ENCODE data around the gene SLIRP. TPM values are rescaled to one million over a fixed set of nuclear protein-coding genes. Genes with fewer than 3 reads are reported as not detected.
"Not testable (repeated sequence)": the region's sequence is repeated elsewhere in the genome, so short reads cannot be mapped to it uniquely, and the experiment has no call there.

SLIRP gene
- 100 to 1,000 TPM; 310 to 442 TPM for polyA plus RNA-seq

DNA sequence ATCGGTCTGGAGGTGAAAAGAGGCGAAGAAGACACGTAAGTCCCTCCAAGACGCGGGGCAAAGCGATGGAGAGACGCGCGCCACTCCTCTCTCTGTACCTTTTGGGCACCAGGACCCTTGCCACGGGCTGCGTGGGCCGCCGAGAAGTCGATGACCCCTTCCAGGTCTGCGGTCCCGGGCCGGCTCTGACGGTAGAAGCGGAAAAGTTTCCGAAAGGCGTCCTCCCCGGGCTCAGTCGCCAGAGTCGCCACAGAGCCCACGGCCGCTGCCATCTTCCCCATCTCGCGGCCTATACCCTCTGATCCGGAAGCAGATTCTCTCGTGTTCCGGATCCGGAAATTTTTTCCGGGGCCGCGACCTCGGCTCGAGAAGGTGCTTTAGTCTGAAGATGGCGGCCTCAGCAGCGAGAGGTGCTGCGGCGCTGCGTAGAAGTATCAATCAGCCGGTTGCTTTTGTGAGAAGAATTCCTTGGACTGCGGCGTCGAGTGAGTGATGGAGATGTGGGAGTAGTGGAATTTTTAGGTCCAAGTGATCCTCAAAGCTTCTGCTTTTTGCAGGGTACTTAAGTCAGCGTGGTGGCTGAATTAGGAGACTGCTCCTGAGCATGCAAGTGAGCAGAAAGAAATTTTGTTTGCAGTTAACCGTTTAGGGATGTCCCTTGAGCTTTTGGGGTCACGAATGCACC, at the start of gene SLIRP, which contains the start of gene ALKBH1:
SLIRP (plus strand) TSS at position 380 of the 685 bp plus-strand sequence; CDS start at position 389, 9 bp downstream.
ALKBH1 (minus strand) TSS at position 300 of the 685 bp plus-strand sequence; CDS start at position 281, 19 bp downstream.
- 0% methylated on average over 49 of the region's 49 CpGs for WGBS, 2 donors
- Histone ChIP-seq H3K4me3 (ENCODE audit: low read depth in 1 of 2, low read length in 2 of 2) (peak within 1 kb of the TSS; percentile 93 to 98), H3K27me3 (ENCODE audit: control insufficient read depth in 1 of 2, insufficient read depth in 2 of 2, low read length in 2 of 2) (no peaks in the 10 kb centered on the region), H3K36me3 (ENCODE audit: control insufficient read depth in 2 of 2, insufficient read depth in 2 of 2, low read length in 1 of 2) (peaks cover 0 to 9% of the 10 kb centered on the region in 2 donors), H3K27ac (ENCODE audit: low read depth in 2 of 2, low read length in 1 of 2) (peak within 1 kb of the TSS; percentile 40 to 75), H3K4me1 (ENCODE audit: control insufficient read depth in 2 of 2, insufficient read depth in 2 of 2, low read length in 1 of 2) (no peaks in the 10 kb centered on the region), H3K9me3 (ENCODE audit: control insufficient read depth in 2 of 2, insufficient read depth in 1 of 2, low read depth in 1 of 2, low read length in 1 of 2) (no peaks in the 10 kb centered on the region)

DNA sequence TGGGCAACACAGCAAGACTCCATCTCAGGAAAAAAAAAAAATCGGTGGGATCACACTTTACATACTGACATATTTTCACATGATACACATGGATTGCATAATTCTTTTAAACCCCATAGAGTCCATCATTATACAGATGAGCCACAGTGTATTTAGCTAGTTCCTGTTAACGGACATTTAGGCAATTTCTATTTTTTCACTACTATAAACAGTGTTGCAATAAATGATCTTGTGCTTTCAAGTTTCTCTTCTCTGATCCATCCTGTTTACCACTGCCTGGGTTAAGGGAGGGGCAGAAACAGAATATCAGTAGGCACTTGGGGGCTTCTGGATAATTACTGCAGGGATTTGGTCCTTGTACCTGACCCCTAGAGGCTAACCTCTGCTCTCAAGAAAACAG, 48.1 kb upstream of the SLIRP start:
- H3K27ac ChIP-seq (ENCODE audit: low read depth in 2 of 2, low read length in 1 of 2), result no peak overlapping the region
- no peaks in the 10 kb centered on the region for H3K9me3 ChIP-seq (ENCODE audit: control insufficient read depth in 2 of 2, insufficient read depth in 1 of 2, low read depth in 1 of 2, low read length in 1 of 2)
- no peaks in the 10 kb centered on the region for H3K27me3 ChIP-seq (ENCODE audit: control insufficient read depth in 1 of 2, insufficient read depth in 2 of 2, low read length in 2 of 2)
- no peaks in the 10 kb centered on the region for H3K36me3 ChIP-seq (ENCODE audit: control insufficient read depth in 2 of 2, insufficient read depth in 2 of 2, low read length in 1 of 2)
- no peak overlapping the region for H3K4me3 ChIP-seq (ENCODE audit: low read depth in 1 of 2, low read length in 2 of 2)
- WGBS, 2 donors, result 59 to 84% methylated on average over 2 of the region's 2 CpGs
- H3K4me1 ChIP-seq (ENCODE audit: control insufficient read depth in 2 of 2, insufficient read depth in 2 of 2, low read length in 1 of 2), result peaks cover 0 to 2% of the 10 kb centered on the region in 2 donors

DNA sequence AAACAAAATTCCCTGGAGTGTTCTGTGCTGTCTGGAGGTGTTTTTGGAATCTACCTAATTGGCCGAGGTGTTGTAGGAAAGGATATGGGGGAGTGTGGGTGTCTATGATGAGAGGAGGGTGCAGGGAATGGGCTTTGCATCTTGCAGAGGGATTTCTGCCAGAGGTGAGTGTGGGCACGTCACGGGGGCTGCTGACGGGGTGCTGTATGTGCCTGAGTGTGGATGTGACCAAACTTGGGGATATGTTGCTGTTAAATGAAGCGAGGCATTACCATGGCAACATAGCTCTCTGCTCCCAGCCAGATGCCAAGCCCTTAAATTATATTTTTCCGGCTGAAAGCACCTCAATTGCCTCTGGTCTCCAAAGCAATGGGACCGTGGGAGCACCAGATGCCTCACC, 47.1 kb upstream of the SLIRP start:
- Histone ChIP-seq H3K9me3 (ENCODE audit: control insufficient read depth in 2 of 2, insufficient read depth in 1 of 2, low read depth in 1 of 2, low read length in 1 of 2) (no peaks in the 10 kb centered on the region), H3K36me3 (ENCODE audit: control insufficient read depth in 2 of 2, insufficient read depth in 2 of 2, low read length in 1 of 2) (no peaks in the 10 kb centered on the region), H3K4me3 (ENCODE audit: low read depth in 1 of 2, low read length in 2 of 2) (no peak overlapping the region), H3K4me1 (ENCODE audit: control insufficient read depth in 2 of 2, insufficient read depth in 2 of 2, low read length in 1 of 2) (peaks cover 0 to 2% of the 10 kb centered on the region in 2 donors), H3K27ac (ENCODE audit: low read depth in 2 of 2, low read length in 1 of 2) (no peak overlapping the region), H3K27me3 (ENCODE audit: control insufficient read depth in 1 of 2, insufficient read depth in 2 of 2, low read length in 2 of 2) (no peaks in the 10 kb centered on the region)
- WGBS, 2 donors, result 55 to 71% methylated on average over 7 of the region's 7 CpGs

DNA sequence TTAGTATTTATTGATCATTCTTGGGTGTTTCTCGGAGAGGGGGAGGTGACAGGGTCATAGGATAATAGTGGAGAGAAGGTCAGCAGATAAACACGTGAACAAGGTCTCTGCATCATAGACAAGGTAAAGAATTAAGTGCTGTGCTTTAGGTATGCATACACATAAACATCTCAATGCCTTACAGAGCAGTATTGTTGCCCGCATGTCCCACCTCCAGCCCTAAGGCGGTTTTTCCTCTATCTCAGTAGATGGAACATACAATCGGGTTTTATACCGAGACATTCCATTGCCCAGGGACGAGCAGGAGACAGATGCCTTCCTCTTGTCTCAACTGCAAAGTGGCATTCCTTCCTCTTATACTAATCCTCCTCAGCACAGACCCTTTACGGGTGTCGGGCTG, 46.3 kb upstream of the SLIRP start:
- not testable (repeated sequence) for H3K27me3 ChIP-seq (ENCODE audit: control insufficient read depth in 1 of 2, insufficient read depth in 2 of 2, low read length in 2 of 2); H3K27ac ChIP-seq (ENCODE audit: low read depth in 2 of 2, low read length in 1 of 2); H3K4me1 ChIP-seq (ENCODE audit: control insufficient read depth in 2 of 2, insufficient read depth in 2 of 2, low read length in 1 of 2); H3K9me3 ChIP-seq (ENCODE audit: control insufficient read depth in 2 of 2, insufficient read depth in 1 of 2, low read depth in 1 of 2, low read length in 1 of 2); H3K4me3 ChIP-seq (ENCODE audit: low read depth in 1 of 2, low read length in 2 of 2); H3K36me3 ChIP-seq (ENCODE audit: control insufficient read depth in 2 of 2, insufficient read depth in 2 of 2, low read length in 1 of 2)
- WGBS, 2 donors, result 52 to 73% methylated on average over 3 to 9 of the region's 9 CpGs

DNA sequence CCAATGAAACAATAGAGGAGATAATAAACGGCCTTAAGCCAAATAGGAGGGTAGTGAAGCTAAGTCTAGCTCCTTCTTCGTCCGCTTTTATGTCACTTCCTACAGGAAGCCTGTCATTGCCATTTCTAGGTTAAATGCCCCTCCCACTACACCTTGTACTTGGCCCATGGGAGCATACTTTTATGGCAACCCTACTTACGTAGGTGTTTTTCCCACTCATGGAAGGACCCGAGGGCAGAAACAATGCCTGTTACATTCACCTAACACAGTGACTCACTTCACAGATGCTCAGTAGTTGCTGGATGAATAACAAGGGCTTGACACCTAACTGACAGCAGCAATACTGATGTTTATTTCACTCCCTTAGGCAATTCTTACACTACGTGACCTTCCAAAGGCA, 44.6 kb upstream of the SLIRP start:
- Histone ChIP-seq H3K27me3 (ENCODE audit: control insufficient read depth in 1 of 2, insufficient read depth in 2 of 2, low read length in 2 of 2) (no peaks in the 10 kb centered on the region), H3K4me1 (ENCODE audit: control insufficient read depth in 2 of 2, insufficient read depth in 2 of 2, low read length in 1 of 2) (peaks cover 0 to 2% of the 10 kb centered on the region in 2 donors), H3K4me3 (ENCODE audit: low read depth in 1 of 2, low read length in 2 of 2) (no peak overlapping the region), H3K27ac (ENCODE audit: low read depth in 2 of 2, low read length in 1 of 2) (no peak overlapping the region), H3K36me3 (ENCODE audit: control insufficient read depth in 2 of 2, insufficient read depth in 2 of 2, low read length in 1 of 2) (no peaks in the 10 kb centered on the region), H3K9me3 (ENCODE audit: control insufficient read depth in 2 of 2, insufficient read depth in 1 of 2, low read depth in 1 of 2, low read length in 1 of 2) (no peaks in the 10 kb centered on the region)
- WGBS, 2 donors, result 40 to 47% methylated on average over 6 of the region's 6 CpGs

DNA sequence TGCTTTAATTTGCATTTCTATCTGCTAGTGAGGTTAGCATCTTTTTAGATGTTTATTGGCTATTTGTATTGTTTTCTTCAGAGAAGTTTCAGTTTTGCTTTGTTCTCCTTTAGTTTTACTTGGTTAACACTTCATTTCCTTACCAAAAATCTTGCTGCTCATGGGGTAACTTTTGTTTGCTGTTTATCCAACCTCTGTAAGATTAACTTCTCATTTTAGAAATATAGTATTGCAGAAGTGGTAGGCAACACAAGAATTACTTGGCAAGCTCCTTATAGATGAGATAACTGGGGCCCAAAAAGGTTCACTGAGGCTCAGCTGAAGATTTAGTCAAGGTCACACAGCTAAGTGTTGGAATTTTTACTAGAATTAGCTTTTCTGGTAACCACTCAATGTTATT, 40.6 kb upstream of the SLIRP start:
- Histone ChIP-seq H3K4me3 (ENCODE audit: low read depth in 1 of 2, low read length in 2 of 2) (no peak overlapping the region), H3K27ac (ENCODE audit: low read depth in 2 of 2, low read length in 1 of 2) (no peak overlapping the region), H3K36me3 (ENCODE audit: control insufficient read depth in 2 of 2, insufficient read depth in 2 of 2, low read length in 1 of 2) (no peaks in the 10 kb centered on the region), H3K27me3 (ENCODE audit: control insufficient read depth in 1 of 2, insufficient read depth in 2 of 2, low read length in 2 of 2) (no peaks in the 10 kb centered on the region), H3K4me1 (ENCODE audit: control insufficient read depth in 2 of 2, insufficient read depth in 2 of 2, low read length in 1 of 2) (no peaks in the 10 kb centered on the region), H3K9me3 (ENCODE audit: control insufficient read depth in 2 of 2, insufficient read depth in 1 of 2, low read depth in 1 of 2, low read length in 1 of 2) (no peaks in the 10 kb centered on the region)

DNA sequence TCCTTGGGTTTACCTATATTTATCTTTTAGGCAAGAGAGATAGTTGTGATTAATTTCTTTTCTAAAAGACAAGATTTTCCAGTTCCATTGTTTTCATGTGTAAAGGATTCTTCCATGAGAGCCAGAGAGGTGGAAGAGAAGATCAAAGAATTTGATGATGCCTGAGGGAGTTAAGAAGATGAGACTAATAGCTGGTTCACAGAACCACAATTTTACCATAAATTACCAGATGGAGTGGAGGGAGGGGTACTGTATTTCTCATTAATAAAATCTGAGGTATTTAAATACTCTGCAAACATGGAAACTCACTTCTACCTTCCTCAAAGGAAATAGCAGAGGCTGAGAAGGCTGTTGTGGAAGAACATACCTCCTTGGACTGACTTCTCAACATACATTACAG, 34.7 kb upstream of the SLIRP start:
- no peaks in the 10 kb centered on the region for H3K4me1 ChIP-seq (ENCODE audit: control insufficient read depth in 2 of 2, insufficient read depth in 2 of 2, low read length in 1 of 2)
- H3K36me3 ChIP-seq (ENCODE audit: control insufficient read depth in 2 of 2, insufficient read depth in 2 of 2, low read length in 1 of 2), result peaks cover 0 to 7% of the 10 kb centered on the region in 2 donors
- no peak overlapping the region for H3K27ac ChIP-seq (ENCODE audit: low read depth in 2 of 2, low read length in 1 of 2)
- H3K27me3 ChIP-seq (ENCODE audit: control insufficient read depth in 1 of 2, insufficient read depth in 2 of 2, low read length in 2 of 2), result no peaks in the 10 kb centered on the region
- no peaks in the 10 kb centered on the region for H3K9me3 ChIP-seq (ENCODE audit: control insufficient read depth in 2 of 2, insufficient read depth in 1 of 2, low read depth in 1 of 2, low read length in 1 of 2)
- H3K4me3 ChIP-seq (ENCODE audit: low read depth in 1 of 2, low read length in 2 of 2), result no peak overlapping the region

DNA sequence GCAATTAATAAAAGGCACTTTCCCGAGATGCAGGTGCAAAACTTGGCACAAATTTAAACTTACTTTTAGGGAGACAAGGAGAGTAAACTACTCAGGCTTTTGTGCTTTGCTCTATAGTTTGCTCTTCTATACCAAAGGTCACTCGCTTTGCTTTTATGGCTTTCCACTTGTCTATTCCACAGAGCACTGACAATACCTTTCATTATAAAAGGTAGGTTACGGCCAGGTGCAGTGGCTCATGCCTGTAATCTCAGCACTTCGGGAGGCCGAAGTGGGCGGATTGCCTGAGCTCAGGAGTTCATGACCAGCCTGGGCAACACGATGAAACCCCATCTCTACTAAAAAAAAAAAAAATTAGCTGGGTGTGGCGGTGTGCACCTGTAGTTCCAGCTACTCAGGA, 33.0 kb upstream of the SLIRP start:
- Histone ChIP-seq H3K27me3 (ENCODE audit: control insufficient read depth in 1 of 2, insufficient read depth in 2 of 2, low read length in 2 of 2) (no peaks in the 10 kb centered on the region), H3K36me3 (ENCODE audit: control insufficient read depth in 2 of 2, insufficient read depth in 2 of 2, low read length in 1 of 2) (peaks cover 0 to 11% of the 10 kb centered on the region in 2 donors), H3K4me3 (ENCODE audit: low read depth in 1 of 2, low read length in 2 of 2) (no peak overlapping the region), H3K9me3 (ENCODE audit: control insufficient read depth in 2 of 2, insufficient read depth in 1 of 2, low read depth in 1 of 2, low read length in 1 of 2) (no peaks in the 10 kb centered on the region), H3K4me1 (ENCODE audit: control insufficient read depth in 2 of 2, insufficient read depth in 2 of 2, low read length in 1 of 2) (no peaks in the 10 kb centered on the region), H3K27ac (ENCODE audit: low read depth in 2 of 2, low read length in 1 of 2) (no peak overlapping the region)
- WGBS, 2 donors, result 66 to 90% methylated on average over 8 of the region's 8 CpGs

DNA sequence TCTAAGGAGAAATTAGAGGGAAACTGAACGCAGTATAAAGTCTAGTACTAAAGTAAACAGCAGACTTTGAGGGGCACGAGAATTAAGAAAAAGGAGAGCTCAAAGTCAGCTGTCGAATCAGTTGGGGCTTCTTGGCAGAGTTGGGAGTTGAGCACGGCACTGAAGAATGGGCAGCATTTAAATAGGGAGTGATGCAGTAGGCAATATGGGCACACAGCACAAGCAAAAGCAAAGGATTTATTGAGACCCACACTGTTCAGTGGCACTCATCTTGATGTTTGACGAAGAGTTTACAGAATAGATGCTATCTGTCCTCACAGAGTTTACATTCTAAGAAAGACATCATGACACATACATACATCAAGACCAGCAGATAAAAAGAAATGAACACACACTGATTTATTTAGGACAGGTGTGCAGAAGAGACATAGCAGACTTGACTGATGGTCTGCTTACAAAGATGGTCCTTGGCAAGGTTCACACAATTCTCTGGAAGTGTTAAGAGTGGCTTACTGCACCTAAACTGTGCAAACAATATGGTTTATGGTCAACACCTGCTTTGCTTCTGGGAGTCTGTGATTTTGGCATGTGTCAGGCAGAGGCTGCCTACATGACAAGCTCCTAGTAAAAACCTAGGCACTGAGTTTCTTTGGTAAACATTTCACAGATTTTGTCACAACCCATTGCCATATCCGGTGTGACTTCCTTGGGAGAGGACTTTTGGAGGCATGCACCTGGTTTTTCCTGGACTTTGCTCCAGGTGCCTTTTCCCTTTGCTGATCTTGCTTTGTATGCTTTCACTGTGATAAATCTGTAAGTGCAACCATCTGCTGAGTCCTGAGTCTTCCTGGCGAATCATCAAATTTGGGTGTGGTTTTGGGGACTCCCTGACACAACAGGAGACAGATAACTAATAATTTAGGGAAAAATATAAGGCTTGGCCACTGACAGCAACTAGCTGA, 26.4 kb upstream of the SLIRP start:
- Histone ChIP-seq H3K36me3 (ENCODE audit: control insufficient read depth in 2 of 2, insufficient read depth in 2 of 2, low read length in 1 of 2) (peaks cover 0 to 4% of the 10 kb centered on the region in 2 donors), H3K9me3 (ENCODE audit: control insufficient read depth in 2 of 2, insufficient read depth in 1 of 2, low read depth in 1 of 2, low read length in 1 of 2) (no peaks in the 10 kb centered on the region), H3K27me3 (ENCODE audit: control insufficient read depth in 1 of 2, insufficient read depth in 2 of 2, low read length in 2 of 2) (no peaks in the 10 kb centered on the region), H3K27ac (ENCODE audit: low read depth in 2 of 2, low read length in 1 of 2) (no peak overlapping the region), H3K4me1 (ENCODE audit: control insufficient read depth in 2 of 2, insufficient read depth in 2 of 2, low read length in 1 of 2) (peaks cover 0 to 3% of the 10 kb centered on the region in 2 donors), H3K4me3 (ENCODE audit: low read depth in 1 of 2, low read length in 2 of 2) (no peak overlapping the region)
- WGBS, 2 donors, result 73 to 76% methylated on average over 7 of the region's 7 CpGs
